ENCODE data around the gene SLC2A1.

- TF ChIP-seq CTCF (IDR thresholded peaks at IDR 0.05), result no peak
- TF ChIP-seq EZH2 (IDR thresholded peaks at IDR 0.05), result no peak
Observed at GRCh38 chr1:42934541-42935312, 23.9 kb downstream of the SLC2A1 start.

All from neural progenitor cell (in vitro differentiated cells).